DOHH2 (cell line): Measurements from ENCODE around the gene LPIN3.

ENCODE experiments used
- EZH2phosphoT487 ChIP-seq: fragments of 200-600 bp; sonication (generic); IDR thresholded peaks from 2 replicates; pipeline ENCODE4 v1.6.1; 2017; ENCODE audit warnings: borderline replicate concordance, mild to moderate bottlenecking, antibody characterized with exemption, low read length, moderate library complexity, mixed read lengths
- TF ChIP-seq, protein P1 (sequence below): fragments of 200-600 bp; sonication (generic); IDR thresholded peaks from one replicate; pipeline ENCODE4 v1.5.1; 2014; ENCODE audit warnings: antibody characterized with exemption, mild to moderate bottlenecking, low read depth, low read length; ENCODE audit not compliant: poor library complexity, severe bottlenecking

DNA sequence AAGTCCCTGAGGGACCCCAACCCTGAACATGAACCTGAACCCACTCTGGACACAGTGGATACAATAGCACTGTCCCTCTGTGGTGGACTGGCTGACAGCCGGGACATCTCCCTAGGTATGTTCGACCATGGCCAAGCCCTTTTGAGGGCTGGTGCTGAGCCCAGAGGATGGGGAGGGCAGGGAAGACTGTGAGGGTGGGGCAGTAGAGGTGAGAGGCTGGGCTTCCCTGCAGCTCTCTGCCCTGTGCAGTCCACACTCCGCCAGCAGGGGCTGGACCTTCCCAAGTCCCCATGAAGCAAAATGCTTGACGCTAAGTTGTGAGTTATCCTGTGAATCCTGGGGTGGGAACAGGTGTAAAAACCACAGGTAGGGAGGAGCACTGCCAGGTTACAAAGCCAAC, 11.5 kb downstream of the LPIN3 start:
- TF ChIP-seq, protein P1, sequence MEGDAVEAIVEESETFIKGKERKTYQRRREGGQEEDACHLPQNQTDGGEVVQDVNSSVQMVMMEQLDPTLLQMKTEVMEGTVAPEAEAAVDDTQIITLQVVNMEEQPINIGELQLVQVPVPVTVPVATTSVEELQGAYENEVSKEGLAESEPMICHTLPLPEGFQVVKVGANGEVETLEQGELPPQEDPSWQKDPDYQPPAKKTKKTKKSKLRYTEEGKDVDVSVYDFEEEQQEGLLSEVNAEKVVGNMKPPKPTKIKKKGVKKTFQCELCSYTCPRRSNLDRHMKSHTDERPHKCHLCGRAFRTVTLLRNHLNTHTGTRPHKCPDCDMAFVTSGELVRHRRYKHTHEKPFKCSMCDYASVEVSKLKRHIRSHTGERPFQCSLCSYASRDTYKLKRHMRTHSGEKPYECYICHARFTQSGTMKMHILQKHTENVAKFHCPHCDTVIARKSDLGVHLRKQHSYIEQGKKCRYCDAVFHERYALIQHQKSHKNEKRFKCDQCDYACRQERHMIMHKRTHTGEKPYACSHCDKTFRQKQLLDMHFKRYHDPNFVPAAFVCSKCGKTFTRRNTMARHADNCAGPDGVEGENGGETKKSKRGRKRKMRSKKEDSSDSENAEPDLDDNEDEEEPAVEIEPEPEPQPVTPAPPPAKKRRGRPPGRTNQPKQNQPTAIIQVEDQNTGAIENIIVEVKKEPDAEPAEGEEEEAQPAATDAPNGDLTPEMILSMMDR, result no peak
- TF ChIP-seq EZH2phosphoT487, result no peak
